GM23338 (cell line): ENCODE results near the gene CTDSP1. TPM values are rescaled to one million over a fixed set of nuclear protein-coding genes. Genes with fewer than 3 reads are reported as not detected.

ENCODE experiments used
- ATAC-seq: fragments of 200-7000 bp; cut with Tn5 transposase; 3 replicates; pipeline ENCODE4 v1.9.1; 2020
- DNase-seq: peaks from one replicate; pipeline ENCODE4 v3.0.0-alpha.2; 2015; ENCODE audit warnings: low spot score
- H2AFZ ChIP-seq: fragments of 200-600 bp; sonication (generic); 2 replicates; pipeline ENCODE4 v1.8.0; 2016; ENCODE audit warnings: antibody characterized with exemption, mild to moderate bottlenecking, moderate library complexity
- H3F3A ChIP-seq: fragments of 200-600 bp; sonication (generic); replicated peaks from 2 replicates; pipeline ENCODE4 v1.8.0; 2017; ENCODE audit warnings: antibody characterized with exemption, mixed run types, low read depth
- H3K27ac ChIP-seq: fragments of 200-600 bp; sonication (generic); 2 replicates; pipeline ENCODE4 v1.6.1; 2016; ENCODE audit warnings: low read depth
- H3K27me3 ChIP-seq: fragments of 200-600 bp; sonication (generic); 2 replicates; pipeline ENCODE4 v1.8.0; 2016; ENCODE audit warnings: mild to moderate bottlenecking, mixed run types, moderate library complexity; ENCODE audit not compliant: insufficient read depth
- H3K36me3 ChIP-seq: fragments of 200-600 bp; sonication (generic); 2 replicates; pipeline ENCODE4 v1.8.0; 2016; ENCODE audit warnings: mild to moderate bottlenecking; ENCODE audit not compliant: insufficient read depth
- H3K4me1 ChIP-seq: fragments of 200-600 bp; sonication (generic); 2 replicates; pipeline ENCODE4 v1.8.0; 2016; ENCODE audit warnings: mild to moderate bottlenecking, moderate library complexity; ENCODE audit not compliant: insufficient read depth
- H3K4me2 ChIP-seq: fragments of 200-600 bp; sonication (generic); 2 replicates; pipeline ENCODE4 v1.7.1; 2017; ENCODE audit warnings: mixed run types
- H3K4me3 ChIP-seq: fragments of 200-600 bp; sonication (generic); 2 replicates; pipeline ENCODE4 v1.6.1; 2016; ENCODE audit warnings: mixed run types
- H3K79me2 ChIP-seq: fragments of 200-600 bp; sonication (generic); replicated peaks from 2 replicates; pipeline ENCODE4 v1.8.0; 2017; ENCODE audit warnings: mild to moderate bottlenecking; ENCODE audit not compliant: insufficient read depth
- H3K9me2 ChIP-seq: fragments of 200-600 bp; sonication (generic); 2 replicates; pipeline ENCODE4 v1.8.0; 2017; ENCODE audit not compliant: insufficient read depth
- H4K20me1 ChIP-seq: fragments of 200-600 bp; sonication (generic); replicated peaks from 2 replicates; pipeline ENCODE4 v1.8.0; 2017; ENCODE audit warnings: mild to moderate bottlenecking; ENCODE audit not compliant: insufficient read depth
- H3K27ac Mint-ChIP-seq: 2 replicates; pipeline ENCODE4 v1.8.0; 2020; ENCODE audit warnings: inconsistent platforms, mild to moderate bottlenecking, moderate library complexity, mixed read lengths
- H3K27me3 Mint-ChIP-seq: 3 replicates; pipeline ENCODE4 v1.8.0; 2022; ENCODE audit warnings: low read depth, mild to moderate bottlenecking, moderate library complexity, mixed read lengths, inconsistent platforms; ENCODE audit not compliant: insufficient read depth, poor library complexity
- H3K36me3 Mint-ChIP-seq: 3 replicates; pipeline ENCODE4 v1.8.0; 2021; ENCODE audit warnings: low read depth, mild to moderate bottlenecking, inconsistent platforms, moderate library complexity, mixed read lengths
- H3K4me1 Mint-ChIP-seq: 3 replicates; pipeline ENCODE4 v1.8.0; 2020; ENCODE audit warnings: mild to moderate bottlenecking, inconsistent platforms, mixed read lengths
- H3K4me3 Mint-ChIP-seq: 3 replicates; pipeline ENCODE4 v1.8.0; 2021; ENCODE audit warnings: moderate library complexity, mild to moderate bottlenecking, inconsistent platforms, mixed read lengths
- H3K9me3 Mint-ChIP-seq: 3 replicates; pipeline ENCODE4 v1.8.0; 2020; ENCODE audit warnings: moderate library complexity, mild to moderate bottlenecking, inconsistent platforms, mixed read lengths
- CREB1 ChIP-seq: fragments of 250-450 bp; sonication (Bioruptor Pico); IDR thresholded peaks from 2 replicates; pipeline ENCODE4 v1.5.0; 2020; ENCODE audit warnings: low read depth, mild to moderate bottlenecking, moderate library complexity
- CTCF ChIP-seq, 2 experiments: fragments of 200-600 bp in 1 of 2; sonication (generic) in 1 of 2; conservative IDR thresholded peaks; 2 replicates each; pipeline versions ENCODE4 v1.5.1 to v1.6.1; 2016 to 2017; ENCODE audit warnings: antibody characterized with exemption in 2 of 2, low read depth in 2 of 2, mild to moderate bottlenecking in 2 of 2, moderate library complexity in 1 of 2
- ETS1 ChIP-seq: IDR thresholded peaks from 2 replicates; pipeline ENCODE4 v1.6.1; 2016; ENCODE audit warnings: antibody characterized with exemption
- EZH2 ChIP-seq: fragments of 200-600 bp; sonication (generic); IDR thresholded peaks from one replicate; pipeline ENCODE4 v1.8.0; 2017; ENCODE audit warnings: antibody characterized with exemption, mild to moderate bottlenecking, low read depth; ENCODE audit not compliant: unreplicated experiment
- EZH2phosphoT487 ChIP-seq: fragments of 200-600 bp; sonication (generic); IDR thresholded peaks from one replicate; pipeline ENCODE4 v1.8.1; 2018; ENCODE audit warnings: antibody characterized with exemption; ENCODE audit not compliant: unreplicated experiment
- JUNB ChIP-seq: IDR thresholded peaks from one replicate; pipeline ENCODE4 v1.6.1; 2016; ENCODE audit warnings: antibody characterized with exemption; ENCODE audit not compliant: unreplicated experiment
- NANOG ChIP-seq: IDR thresholded peaks from 2 replicates; pipeline ENCODE4 v1.6.1; 2016; ENCODE audit warnings: antibody characterized with exemption, borderline replicate concordance
- POLR2AphosphoS5 ChIP-seq: IDR thresholded peaks from 2 replicates; pipeline ENCODE4 v1.6.1; 2016; ENCODE audit warnings: antibody characterized with exemption, low read depth
- REST ChIP-seq: IDR thresholded peaks from one replicate; pipeline ENCODE4 v1.6.1; 2018; ENCODE audit warnings: antibody characterized with exemption; ENCODE audit not compliant: unreplicated experiment
- STAT1 ChIP-seq: IDR thresholded peaks from one replicate; pipeline ENCODE4 v1.6.1; 2016; ENCODE audit warnings: antibody characterized with exemption; ENCODE audit not compliant: unreplicated experiment
- ZNF114 ChIP-seq: fragments of 250-450 bp; sonication (Bioruptor Pico); IDR thresholded peaks from 2 replicates; pipeline ENCODE4 v1.5.0; 2020; ENCODE audit warnings: mild to moderate bottlenecking, moderate library complexity
- ZNF462 ChIP-seq: fragments of 250-450 bp; sonication (Bioruptor Pico); IDR thresholded peaks from 2 replicates; pipeline ENCODE4 v1.5.0; 2020; ENCODE audit warnings: mild to moderate bottlenecking, moderate library complexity
- polyA plus RNA-seq: library from polyadenylated mRNA; unstranded; fragments of >200 nt; fragmentation: Nextera tagmentation; extraction: Ambion mirVana; gene quantifications from 2 replicates; pipeline ENCODE4 v1.2.1, GENCODE V29; 2016
- total RNA-seq: library from RNA; depleted of rRNA; stranded (reverse); fragments of >200 nt; shearing (Covaris generic); gene quantifications from 2 replicates; pipeline ENCODE4 v1.2.3, GENCODE V29; 2014

CTDSP1 gene
- total and polyA plus RNA-seq, 2 experiments from 2014 or later, result 6.7 to 21.8 TPM

GRCh38 chr2:218395456-218395825 lies 4.2 kb upstream of the CTDSP1 start:
- H3K27me3 Mint-ChIP-seq, result peaks cover 53% of the 10 kb centered on the region
- no peak for ATAC-seq
- H3K4me3 ChIP-seq, result peak overlapping the region; percentile 82
- TF ChIP-seq REST, result no peak
- TF ChIP-seq ETS1, result no peak
- no peak for TF ChIP-seq CTCF (conservative IDR thresholded peaks at IDR 0.05; ENCODE audit: low read depth in 2 of 2)
- TF ChIP-seq JUNB, result no peak
- no peak for TF ChIP-seq EZH2phosphoT487
- TF ChIP-seq ZNF114 (CRISPR knock-in tag), result no peak
- TF ChIP-seq STAT1, result no peak
- no peak for TF ChIP-seq NANOG
- no peak for TF ChIP-seq CREB1 (CRISPR knock-in tag)
- no peak for TF ChIP-seq POLR2AphosphoS5
- no peak for TF ChIP-seq EZH2
- TF ChIP-seq ZNF462 (CRISPR knock-in tag), result no peak
- H3K27me3 ChIP-seq, result peaks cover 38% of the 10 kb centered on the region
- no peaks in the 10 kb centered on the region for H3K36me3 Mint-ChIP-seq
- H3F3A ChIP-seq, result peaks cover 3% of the 10 kb centered on the region; the same call in 1 of the 2 replicates
- H2AFZ ChIP-seq, result peak overlapping the region; percentile 99
- no peaks in the 10 kb centered on the region for H3K9me3 Mint-ChIP-seq
- peak overlapping the region; percentile 75 for H3K4me2 ChIP-seq
- no peaks in the 10 kb centered on the region for H3K36me3 ChIP-seq
- peak; percentile 37 for DNase-seq
- H3K4me3 Mint-ChIP-seq, result peak overlapping the region; percentile 88
- H4K20me1 ChIP-seq, result no peaks in the 10 kb centered on the region
- peaks cover 27% of the 10 kb centered on the region; the same call in 2 of the 3 replicates for H3K4me1 Mint-ChIP-seq
- no peaks in the 10 kb centered on the region for H3K9me2 ChIP-seq
- H3K79me2 ChIP-seq, result no peaks in the 10 kb centered on the region
- H3K27ac Mint-ChIP-seq, result 0 out of 2 replicates have a peak overlapping the region, but pooled peaks have one; percentile 44
- H3K4me1 ChIP-seq, result peaks cover 19% of the 10 kb centered on the region; the same call in 1 of the 2 replicates
- H3K27ac ChIP-seq, result no peak overlapping the region
